Bronchus fibroblast of lung (primary cell): ENCODE results near the gene IL1RN. TPM values are rescaled to one million over a fixed set of nuclear protein-coding genes. Genes with fewer than 3 reads are reported as not detected.

Experiments used
- total RNA-seq: library from RNA; depleted of rRNA; stranded (reverse); fragments of >200 nt; gene quantifications from 2 replicates; pipeline ENCODE4 v1.2.3, GENCODE V29; 2015

Gene IL1RN
- total RNA-seq: not detected in 2 replicates

GRCh38 chr2:113126845-113127645 lies at the start of gene IL1RN:
Gene IL1RN (plus strand): TSS chr2:113127598. CDS start chr2:113127625, 27 bp downstream.

GRCh38 chr2:113173542-113174375 lies 46.4 kb downstream of the IL1RN start, which contains the start of gene PSD4:
Gene PSD4 (plus strand): TSS chr2:113173971. CDS start chr2:113182457, 8,486 bp downstream.

Other genes with a start within 250 kb of the IL1RN start
- gene IL37, start 216.4 kb upstream of the IL1RN start, total RNA-seq: not detected in 2 replicates
- gene IL36G, start 149.6 kb upstream of the IL1RN start, total RNA-seq: not detected in 2 replicates
- not detected in 2 replicates for gene IL36A, start 122.1 kb upstream of the IL1RN start, total RNA-seq
- not detected in 2 replicates for gene IL36B, start 74.7 kb upstream of the IL1RN start, total RNA-seq
- not detected in 2 replicates for gene IL36RN, start 68.4 kb upstream of the IL1RN start, total RNA-seq
- gene IL1F10, start 59.6 kb upstream of the IL1RN start, total RNA-seq: not detected in 2 replicates
- 8.4 and 8.8 TPM in 2 replicates for gene PSD4, start 46.4 kb downstream of the IL1RN start, total RNA-seq
- 0.17 and 0.45 TPM in 2 replicates for gene PAX8, start 151.3 kb downstream of the IL1RN start, total RNA-seq